ENCODE data around the gene BSND.

The BSND gene

GRCh38 chr1:55040933-55041494, 42.3 kb downstream of the BSND start:
- Mint-ChIP-seq H3K36me3 (no peaks in the 10 kb centered on the region), H3K27me3 (peaks cover 29% of the 10 kb centered on the region), H3K4me3 (no peak overlapping the region), H3K4me1 (peaks cover 4% of the 10 kb centered on the region), H3K27ac (no peak overlapping the region), H3K9me3 (no peaks in the 10 kb centered on the region)

GRCh38 chr1:55041613-55042012, 42.9 kb downstream of the BSND start:
- no peak overlapping the region for H3K27ac Mint-ChIP-seq
- no peaks in the 10 kb centered on the region for H3K9me3 Mint-ChIP-seq
- no peak overlapping the region for H3K4me3 Mint-ChIP-seq
- peaks cover 29% of the 10 kb centered on the region for H3K27me3 Mint-ChIP-seq
- peaks cover 4% of the 10 kb centered on the region for H3K4me1 Mint-ChIP-seq
- no peaks in the 10 kb centered on the region for H3K36me3 Mint-ChIP-seq

- Mint-ChIP-seq H3K27ac (no peak overlapping the region), H3K9me3 (no peaks in the 10 kb centered on the region), H3K27me3 (peaks cover 21% of the 10 kb centered on the region), H3K4me3 (no peak overlapping the region), H3K36me3 (no peaks in the 10 kb centered on the region), H3K4me1 (peaks cover 4% of the 10 kb centered on the region)
Observed at GRCh38 chr1:55043011-55043410, 44.3 kb downstream of the BSND start.

- no peak overlapping the region for H3K27ac Mint-ChIP-seq
- no peaks in the 10 kb centered on the region for H3K9me3 Mint-ChIP-seq
- H3K4me3 Mint-ChIP-seq: no peak overlapping the region
- peaks cover 4% of the 10 kb centered on the region for H3K4me1 Mint-ChIP-seq
- peaks cover 20% of the 10 kb centered on the region for H3K27me3 Mint-ChIP-seq
- no peaks in the 10 kb centered on the region for H3K36me3 Mint-ChIP-seq
Observed at GRCh38 chr1:55043726-55044125, 45.0 kb downstream of the BSND start.

- peaks cover 14% of the 10 kb centered on the region for H3K27me3 Mint-ChIP-seq
- no peaks in the 10 kb centered on the region for H3K9me3 Mint-ChIP-seq
- no peaks in the 10 kb centered on the region for H3K4me1 Mint-ChIP-seq
- H3K36me3 Mint-ChIP-seq: no peaks in the 10 kb centered on the region
- no peak overlapping the region for H3K27ac Mint-ChIP-seq
- no peak overlapping the region for H3K4me3 Mint-ChIP-seq
Observed at GRCh38 chr1:55044617-55045397, 46.1 kb downstream of the BSND start.

GRCh38 chr1:55045430-55045829, 46.7 kb downstream of the BSND start:
- Mint-ChIP-seq H3K36me3 (no peaks in the 10 kb centered on the region), H3K27me3 (peaks cover 10% of the 10 kb centered on the region), H3K4me1 (no peaks in the 10 kb centered on the region), H3K4me3 (no peak overlapping the region), H3K9me3 (no peaks in the 10 kb centered on the region), H3K27ac (no peak overlapping the region)

GRCh38 chr1:55046871-55047270, 48.1 kb downstream of the BSND start:
- no peaks in the 10 kb centered on the region for H3K4me1 Mint-ChIP-seq
- H3K4me3 Mint-ChIP-seq: no peak overlapping the region
- H3K36me3 Mint-ChIP-seq: no peaks in the 10 kb centered on the region
- H3K27ac Mint-ChIP-seq: no peak overlapping the region
- peaks cover 3% of the 10 kb centered on the region for H3K27me3 Mint-ChIP-seq
- H3K9me3 Mint-ChIP-seq: no peaks in the 10 kb centered on the region

- Mint-ChIP-seq H3K4me3 (no peak overlapping the region), H3K9me3 (no peaks in the 10 kb centered on the region), H3K4me1 (no peaks in the 10 kb centered on the region), H3K36me3 (no peaks in the 10 kb centered on the region), H3K27me3 (peaks cover 1% of the 10 kb centered on the region), H3K27ac (no peak overlapping the region)
Observed at GRCh38 chr1:55047611-55048010, 48.9 kb downstream of the BSND start.

GRCh38 chr1:55048453-55049270, 49.9 kb downstream of the BSND start:
- H3K9me3 Mint-ChIP-seq: no peaks in the 10 kb centered on the region

GRCh38 chr1:55049271-55049913, 50.7 kb downstream of the BSND start:
- Mint-ChIP-seq H3K27me3 (no peaks in the 10 kb centered on the region), H3K4me1 (no peaks in the 10 kb centered on the region), H3K27ac (no peak overlapping the region), H3K9me3 (no peaks in the 10 kb centered on the region), H3K36me3 (no peaks in the 10 kb centered on the region), H3K4me3 (no peak overlapping the region)

More at GRCh38 chr1:55048453-55049270, 49.9 kb downstream of the BSND start:
- H3K27me3 Mint-ChIP-seq: no peaks in the 10 kb centered on the region
- no peaks in the 10 kb centered on the region for H3K4me1 Mint-ChIP-seq
- no peak overlapping the region for H3K27ac Mint-ChIP-seq
- H3K36me3 Mint-ChIP-seq: no peaks in the 10 kb centered on the region
- H3K4me3 Mint-ChIP-seq: no peak overlapping the region

- H3K27ac Mint-ChIP-seq: no peak overlapping the region
- no peaks in the 10 kb centered on the region for H3K9me3 Mint-ChIP-seq
- no peak overlapping the region for H3K4me3 Mint-ChIP-seq
- no peaks in the 10 kb centered on the region for H3K36me3 Mint-ChIP-seq
- no peaks in the 10 kb centered on the region for H3K4me1 Mint-ChIP-seq
- no peaks in the 10 kb centered on the region for H3K27me3 Mint-ChIP-seq
Observed at GRCh38 chr1:55049914-55050278, 51.2 kb downstream of the BSND start.

- Mint-ChIP-seq H3K27me3 (no peaks in the 10 kb centered on the region), H3K4me3 (no peak overlapping the region), H3K36me3 (no peaks in the 10 kb centered on the region), H3K27ac (no peak overlapping the region), H3K9me3 (no peaks in the 10 kb centered on the region), H3K4me1 (no peaks in the 10 kb centered on the region)
Observed at GRCh38 chr1:55050283-55050682, 51.5 kb downstream of the BSND start.

GRCh38 chr1:55051169-55051568, 52.4 kb downstream of the BSND start:
- no peak overlapping the region for H3K4me3 Mint-ChIP-seq
- H3K4me1 Mint-ChIP-seq: no peaks in the 10 kb centered on the region
- no peak overlapping the region for H3K27ac Mint-ChIP-seq
- H3K36me3 Mint-ChIP-seq: no peaks in the 10 kb centered on the region
- H3K9me3 Mint-ChIP-seq: no peaks in the 10 kb centered on the region
- no peaks in the 10 kb centered on the region for H3K27me3 Mint-ChIP-seq

- Mint-ChIP-seq H3K27ac (no peak overlapping the region), H3K36me3 (no peaks in the 10 kb centered on the region), H3K9me3 (no peaks in the 10 kb centered on the region)
Observed at GRCh38 chr1:55051621-55052020, 52.9 kb downstream of the BSND start.

GRCh38 chr1:55052221-55053142, 53.7 kb downstream of the BSND start:
- Mint-ChIP-seq H3K9me3 (no peaks in the 10 kb centered on the region), H3K27ac (no peak overlapping the region), H3K4me3 (no peak overlapping the region), H3K4me1 (no peaks in the 10 kb centered on the region), H3K27me3 (no peaks in the 10 kb centered on the region), H3K36me3 (no peaks in the 10 kb centered on the region)

More at GRCh38 chr1:55051621-55052020, 52.9 kb downstream of the BSND start:
- Mint-ChIP-seq H3K4me1 (no peaks in the 10 kb centered on the region), H3K4me3 (no peak overlapping the region), H3K27me3 (no peaks in the 10 kb centered on the region)
